ENCODE data around the gene AFF3.

DNA sequence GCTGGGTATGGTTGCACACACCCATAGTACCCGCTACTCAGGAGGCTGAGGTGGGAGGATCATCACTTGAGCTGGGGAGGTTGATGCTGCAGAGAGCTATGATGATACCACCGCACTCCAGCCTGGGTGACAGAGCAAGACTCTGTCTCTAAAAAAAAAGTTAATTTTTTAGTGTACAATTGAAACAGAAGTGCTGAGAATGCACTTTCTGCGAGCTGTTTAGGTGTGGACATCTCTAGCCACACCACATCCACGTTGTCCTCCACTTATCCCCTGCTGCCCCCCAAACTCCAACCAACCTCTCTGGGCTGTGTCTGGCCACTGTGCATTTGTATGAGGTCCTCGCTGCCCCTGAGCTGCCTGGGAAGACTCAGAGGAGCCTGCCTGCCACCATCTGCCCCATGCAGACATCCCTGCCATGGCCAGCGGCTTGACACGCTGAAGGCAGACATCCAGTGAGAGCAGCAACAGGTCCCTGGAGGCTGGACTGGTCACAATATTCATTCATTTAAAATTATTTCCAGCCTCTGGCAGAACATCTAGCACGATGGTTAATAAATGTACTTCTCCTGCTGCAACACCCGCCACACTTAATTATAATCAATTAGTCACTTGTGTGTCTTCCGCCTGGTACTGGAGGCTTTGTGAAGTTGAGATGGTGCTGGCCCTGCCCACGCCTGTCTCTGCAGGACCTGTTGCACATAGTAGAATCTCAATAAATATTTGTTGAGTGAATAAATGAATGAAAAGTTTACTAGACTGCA is 3.7 kb upstream of the AFF3 start:
- TF ChIP-seq, protein P1, sequence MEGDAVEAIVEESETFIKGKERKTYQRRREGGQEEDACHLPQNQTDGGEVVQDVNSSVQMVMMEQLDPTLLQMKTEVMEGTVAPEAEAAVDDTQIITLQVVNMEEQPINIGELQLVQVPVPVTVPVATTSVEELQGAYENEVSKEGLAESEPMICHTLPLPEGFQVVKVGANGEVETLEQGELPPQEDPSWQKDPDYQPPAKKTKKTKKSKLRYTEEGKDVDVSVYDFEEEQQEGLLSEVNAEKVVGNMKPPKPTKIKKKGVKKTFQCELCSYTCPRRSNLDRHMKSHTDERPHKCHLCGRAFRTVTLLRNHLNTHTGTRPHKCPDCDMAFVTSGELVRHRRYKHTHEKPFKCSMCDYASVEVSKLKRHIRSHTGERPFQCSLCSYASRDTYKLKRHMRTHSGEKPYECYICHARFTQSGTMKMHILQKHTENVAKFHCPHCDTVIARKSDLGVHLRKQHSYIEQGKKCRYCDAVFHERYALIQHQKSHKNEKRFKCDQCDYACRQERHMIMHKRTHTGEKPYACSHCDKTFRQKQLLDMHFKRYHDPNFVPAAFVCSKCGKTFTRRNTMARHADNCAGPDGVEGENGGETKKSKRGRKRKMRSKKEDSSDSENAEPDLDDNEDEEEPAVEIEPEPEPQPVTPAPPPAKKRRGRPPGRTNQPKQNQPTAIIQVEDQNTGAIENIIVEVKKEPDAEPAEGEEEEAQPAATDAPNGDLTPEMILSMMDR (IDR thresholded peaks at IDR 0.05; ENCODE audit: low read depth, low read length, missing input control), result no peak
- TF ChIP-seq, protein P2, sequence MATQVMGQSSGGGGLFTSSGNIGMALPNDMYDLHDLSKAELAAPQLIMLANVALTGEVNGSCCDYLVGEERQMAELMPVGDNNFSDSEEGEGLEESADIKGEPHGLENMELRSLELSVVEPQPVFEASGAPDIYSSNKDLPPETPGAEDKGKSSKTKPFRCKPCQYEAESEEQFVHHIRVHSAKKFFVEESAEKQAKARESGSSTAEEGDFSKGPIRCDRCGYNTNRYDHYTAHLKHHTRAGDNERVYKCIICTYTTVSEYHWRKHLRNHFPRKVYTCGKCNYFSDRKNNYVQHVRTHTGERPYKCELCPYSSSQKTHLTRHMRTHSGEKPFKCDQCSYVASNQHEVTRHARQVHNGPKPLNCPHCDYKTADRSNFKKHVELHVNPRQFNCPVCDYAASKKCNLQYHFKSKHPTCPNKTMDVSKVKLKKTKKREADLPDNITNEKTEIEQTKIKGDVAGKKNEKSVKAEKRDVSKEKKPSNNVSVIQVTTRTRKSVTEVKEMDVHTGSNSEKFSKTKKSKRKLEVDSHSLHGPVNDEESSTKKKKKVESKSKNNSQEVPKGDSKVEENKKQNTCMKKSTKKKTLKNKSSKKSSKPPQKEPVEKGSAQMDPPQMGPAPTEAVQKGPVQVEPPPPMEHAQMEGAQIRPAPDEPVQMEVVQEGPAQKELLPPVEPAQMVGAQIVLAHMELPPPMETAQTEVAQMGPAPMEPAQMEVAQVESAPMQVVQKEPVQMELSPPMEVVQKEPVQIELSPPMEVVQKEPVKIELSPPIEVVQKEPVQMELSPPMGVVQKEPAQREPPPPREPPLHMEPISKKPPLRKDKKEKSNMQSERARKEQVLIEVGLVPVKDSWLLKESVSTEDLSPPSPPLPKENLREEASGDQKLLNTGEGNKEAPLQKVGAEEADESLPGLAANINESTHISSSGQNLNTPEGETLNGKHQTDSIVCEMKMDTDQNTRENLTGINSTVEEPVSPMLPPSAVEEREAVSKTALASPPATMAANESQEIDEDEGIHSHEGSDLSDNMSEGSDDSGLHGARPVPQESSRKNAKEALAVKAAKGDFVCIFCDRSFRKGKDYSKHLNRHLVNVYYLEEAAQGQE (IDR thresholded peaks at IDR 0.05), result no peak
- TF ChIP-seq TAF1 (conservative IDR thresholded peaks at IDR 0.05), result no peak
- no peak for TF ChIP-seq YY1 (IDR thresholded peaks at IDR 0.05)
- no peak for TF ChIP-seq GABPA (IDR thresholded peaks at IDR 0.05 in 1 of 2, conservative IDR thresholded peaks at IDR 0.05 in 1 of 2)
- TF ChIP-seq SP1 (IDR thresholded peaks at IDR 0.05), result no peak
- TF ChIP-seq RAD21 (IDR thresholded peaks at IDR 0.05), result no peak
- TF ChIP-seq EGR1 (IDR thresholded peaks at IDR 0.05; ENCODE audit: low read depth in 2 of 2), result no peak
- TF ChIP-seq, protein P3, sequence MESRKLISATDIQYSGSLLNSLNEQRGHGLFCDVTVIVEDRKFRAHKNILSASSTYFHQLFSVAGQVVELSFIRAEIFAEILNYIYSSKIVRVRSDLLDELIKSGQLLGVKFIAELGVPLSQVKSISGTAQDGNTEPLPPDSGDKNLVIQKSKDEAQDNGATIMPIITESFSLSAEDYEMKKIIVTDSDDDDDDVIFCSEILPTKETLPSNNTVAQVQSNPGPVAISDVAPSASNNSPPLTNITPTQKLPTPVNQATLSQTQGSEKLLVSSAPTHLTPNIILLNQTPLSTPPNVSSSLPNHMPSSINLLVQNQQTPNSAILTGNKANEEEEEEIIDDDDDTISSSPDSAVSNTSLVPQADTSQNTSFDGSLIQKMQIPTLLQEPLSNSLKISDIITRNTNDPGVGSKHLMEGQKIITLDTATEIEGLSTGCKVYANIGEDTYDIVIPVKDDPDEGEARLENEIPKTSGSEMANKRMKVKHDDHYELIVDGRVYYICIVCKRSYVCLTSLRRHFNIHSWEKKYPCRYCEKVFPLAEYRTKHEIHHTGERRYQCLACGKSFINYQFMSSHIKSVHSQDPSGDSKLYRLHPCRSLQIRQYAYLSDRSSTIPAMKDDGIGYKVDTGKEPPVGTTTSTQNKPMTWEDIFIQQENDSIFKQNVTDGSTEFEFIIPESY (IDR thresholded peaks at IDR 0.05), result no peak
- TF ChIP-seq JUND (IDR thresholded peaks at IDR 0.05), result no peak
- TF ChIP-seq, protein P4, sequence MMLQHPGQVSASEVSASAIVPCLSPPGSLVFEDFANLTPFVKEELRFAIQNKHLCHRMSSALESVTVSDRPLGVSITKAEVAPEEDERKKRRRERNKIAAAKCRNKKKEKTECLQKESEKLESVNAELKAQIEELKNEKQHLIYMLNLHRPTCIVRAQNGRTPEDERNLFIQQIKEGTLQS (IDR thresholded peaks at IDR 0.05), result no peak
- TF ChIP-seq NR2F2 (IDR thresholded peaks at IDR 0.05), result no peak
- no peak for TF ChIP-seq HNF4A (conservative IDR thresholded peaks at IDR 0.05)

Data from liver (tissue), 3 donors.